NB4 (cell line): Measurements from ENCODE around the gene TMEM63B.

Experiments used
- DNase-seq: peaks from one replicate; pipeline ENCODE4 v3.0.0; 2010; ENCODE audit warnings: low read depth
- H3K4me3 ChIP-seq: one replicate; pipeline ENCODE4 v1.5.1; 2011; ENCODE audit warnings: mild to moderate bottlenecking, low read depth, low read length, moderate library complexity
- MYC ChIP-seq: IDR thresholded peaks from 2 replicates; pipeline ENCODE4 v1.6.1; 2011; ENCODE audit warnings: low read depth, low read length
- POLR2A ChIP-seq: IDR thresholded peaks from 2 replicates; pipeline ENCODE4 v1.6.1; 2011; ENCODE audit warnings: mild to moderate bottlenecking; ENCODE audit not compliant: insufficient read length; ENCODE audit errors: extremely low read depth
- TF ChIP-seq, protein P1 (sequence below): IDR thresholded peaks from 2 replicates; pipeline ENCODE4 v1.6.1; 2011; ENCODE audit warnings: low read depth, low read length
- TF ChIP-seq, protein P2 (sequence below): IDR thresholded peaks from one replicate; pipeline ENCODE4 v1.5.1; 2012; ENCODE audit warnings: low read depth, low read length

TMEM63B gene

DNA sequence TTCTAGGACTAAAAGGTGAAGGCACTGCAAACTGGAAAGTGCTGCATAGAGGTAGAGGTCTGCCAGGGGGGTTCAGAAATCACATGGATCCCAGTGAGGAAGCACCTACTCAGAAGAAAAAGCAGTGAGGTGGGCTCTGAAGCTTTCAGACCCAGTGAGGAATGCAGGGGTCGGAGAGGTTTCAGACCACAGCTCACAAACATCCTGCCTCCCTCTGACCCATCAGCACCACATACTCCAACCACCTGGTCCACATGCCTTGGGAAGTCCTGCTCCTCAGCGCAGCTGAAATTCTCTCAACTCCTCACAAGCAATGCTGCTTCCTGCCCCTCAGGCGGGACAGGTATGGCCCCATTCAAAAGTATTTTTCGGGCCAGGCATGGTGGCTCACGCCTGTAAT, 20.3 kb upstream of the TMEM63B start:
- DNase-seq = no peak
- H3K4me3 ChIP-seq = no peak overlapping the region
- TF ChIP-seq MYC = no peak
- no peak for TF ChIP-seq POLR2A
- TF ChIP-seq, protein P1, sequence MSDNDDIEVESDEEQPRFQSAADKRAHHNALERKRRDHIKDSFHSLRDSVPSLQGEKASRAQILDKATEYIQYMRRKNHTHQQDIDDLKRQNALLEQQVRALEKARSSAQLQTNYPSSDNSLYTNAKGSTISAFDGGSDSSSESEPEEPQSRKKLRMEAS = no peak
- TF ChIP-seq, protein P2, sequence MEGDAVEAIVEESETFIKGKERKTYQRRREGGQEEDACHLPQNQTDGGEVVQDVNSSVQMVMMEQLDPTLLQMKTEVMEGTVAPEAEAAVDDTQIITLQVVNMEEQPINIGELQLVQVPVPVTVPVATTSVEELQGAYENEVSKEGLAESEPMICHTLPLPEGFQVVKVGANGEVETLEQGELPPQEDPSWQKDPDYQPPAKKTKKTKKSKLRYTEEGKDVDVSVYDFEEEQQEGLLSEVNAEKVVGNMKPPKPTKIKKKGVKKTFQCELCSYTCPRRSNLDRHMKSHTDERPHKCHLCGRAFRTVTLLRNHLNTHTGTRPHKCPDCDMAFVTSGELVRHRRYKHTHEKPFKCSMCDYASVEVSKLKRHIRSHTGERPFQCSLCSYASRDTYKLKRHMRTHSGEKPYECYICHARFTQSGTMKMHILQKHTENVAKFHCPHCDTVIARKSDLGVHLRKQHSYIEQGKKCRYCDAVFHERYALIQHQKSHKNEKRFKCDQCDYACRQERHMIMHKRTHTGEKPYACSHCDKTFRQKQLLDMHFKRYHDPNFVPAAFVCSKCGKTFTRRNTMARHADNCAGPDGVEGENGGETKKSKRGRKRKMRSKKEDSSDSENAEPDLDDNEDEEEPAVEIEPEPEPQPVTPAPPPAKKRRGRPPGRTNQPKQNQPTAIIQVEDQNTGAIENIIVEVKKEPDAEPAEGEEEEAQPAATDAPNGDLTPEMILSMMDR = no peak

DNA sequence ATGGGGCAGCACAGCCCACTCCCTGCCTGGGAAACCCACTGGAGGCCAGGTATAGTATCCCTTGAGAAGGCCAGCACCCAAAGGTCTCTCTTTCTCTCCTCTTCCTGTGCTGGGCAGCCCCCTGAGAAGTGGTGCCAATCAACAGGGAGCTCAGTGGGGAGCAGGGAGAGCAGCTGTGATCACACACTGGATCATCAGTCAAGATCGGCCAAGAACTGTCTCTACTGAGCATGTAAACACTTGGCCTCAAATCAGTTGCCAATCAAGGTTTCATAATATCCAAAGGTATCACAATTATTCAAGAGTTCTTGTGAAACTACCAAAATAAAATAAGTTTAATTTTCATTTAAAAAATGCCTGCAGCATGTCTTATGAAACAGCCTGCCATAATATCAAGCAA, 18.9 kb upstream of the TMEM63B start:
- H3K4me3 ChIP-seq = no peak overlapping the region
- TF ChIP-seq, protein P1 = no peak
- TF ChIP-seq MYC = no peak
- TF ChIP-seq, protein P2 = no peak
- no peak for TF ChIP-seq POLR2A
- DNase-seq = no peak

DNA sequence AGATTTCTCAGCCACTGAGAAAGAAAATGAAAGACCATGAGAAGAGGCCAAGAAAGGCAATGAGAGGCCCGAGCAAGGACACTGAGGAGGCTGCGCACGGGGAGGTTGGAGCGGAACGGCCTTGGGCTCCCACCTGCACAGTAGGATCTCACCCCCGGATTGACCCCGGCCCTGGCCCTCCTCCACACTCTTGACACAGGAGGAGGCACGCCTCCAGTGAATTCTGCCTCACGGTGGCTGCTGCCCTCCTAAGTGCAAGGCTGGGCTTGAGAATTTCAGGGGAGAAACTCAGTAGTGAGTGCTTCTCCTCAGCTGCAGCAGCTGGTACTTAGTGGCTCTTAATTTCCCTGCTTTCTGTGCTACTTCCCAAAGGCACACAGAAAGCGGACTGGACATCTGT, 18.1 kb upstream of the TMEM63B start:
- TF ChIP-seq MYC = no peak
- TF ChIP-seq, protein P2 = no peak
- TF ChIP-seq, protein P1 = no peak
- no peak for TF ChIP-seq POLR2A
- DNase-seq = no peak
- H3K4me3 ChIP-seq = no peak overlapping the region

DNA sequence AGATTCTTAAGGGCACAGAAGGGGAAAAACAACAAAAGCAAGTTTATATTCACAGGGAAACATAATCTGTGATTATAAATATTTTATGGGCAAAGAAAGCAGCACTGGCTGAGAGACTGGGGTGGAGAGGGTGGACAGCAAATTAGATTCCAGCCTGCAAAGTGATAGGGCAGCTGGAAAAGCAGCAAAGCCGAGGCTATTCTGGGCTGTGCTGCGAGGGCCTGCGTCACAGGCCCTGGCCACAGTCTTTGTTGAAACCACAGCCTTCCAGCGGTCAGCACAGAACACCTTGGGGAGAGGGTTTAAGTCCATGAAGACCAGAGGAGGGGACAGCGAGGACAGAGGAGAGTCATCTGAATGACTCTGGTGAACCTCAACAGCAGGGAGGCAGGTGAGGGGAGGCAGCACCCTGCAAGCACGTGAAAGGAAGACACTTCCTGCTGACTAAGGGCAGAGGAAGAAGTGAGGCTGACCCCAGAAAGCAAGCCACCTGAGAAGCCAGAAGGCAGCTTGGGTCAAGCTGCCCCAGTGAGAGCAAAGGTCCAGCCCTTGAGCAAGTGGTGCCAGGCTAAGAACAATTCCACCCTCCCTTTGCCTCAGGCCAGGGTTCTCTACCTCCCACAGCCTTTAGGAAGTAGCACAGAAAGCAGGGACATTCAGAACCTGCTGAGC, 17.2 kb upstream of the TMEM63B start:
- H3K4me3 ChIP-seq = no peak overlapping the region
- no peak for TF ChIP-seq POLR2A
- TF ChIP-seq, protein P2 = no peak
- TF ChIP-seq MYC = no peak
- TF ChIP-seq, protein P1 = no peak
- no peak for DNase-seq

DNA sequence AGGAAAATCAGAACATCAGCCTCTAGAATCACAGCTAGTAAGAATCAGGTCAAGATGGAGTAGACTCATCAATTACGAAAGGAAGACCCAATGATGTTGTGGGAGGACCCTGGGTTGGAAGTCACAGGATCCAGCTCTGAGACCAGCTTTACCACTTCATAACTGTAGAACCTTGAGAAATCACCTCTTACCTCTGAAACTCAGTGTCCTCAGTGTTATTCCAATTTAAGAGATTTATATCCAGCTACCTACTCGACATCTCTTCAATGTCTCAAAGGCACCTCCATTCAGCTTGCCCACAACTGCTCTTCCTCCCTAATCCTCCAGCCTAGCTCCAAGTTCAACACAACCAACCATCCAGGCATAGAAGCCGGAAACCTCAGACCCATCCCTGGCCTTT, 16.4 kb upstream of the TMEM63B start:
- TF ChIP-seq, protein P2 = no peak
- TF ChIP-seq, protein P1 = no peak
- TF ChIP-seq POLR2A = no peak
- no peak overlapping the region for H3K4me3 ChIP-seq
- DNase-seq = no peak
